ENCODE measurements around the gene RNF7.

RNF7 gene

DNA sequence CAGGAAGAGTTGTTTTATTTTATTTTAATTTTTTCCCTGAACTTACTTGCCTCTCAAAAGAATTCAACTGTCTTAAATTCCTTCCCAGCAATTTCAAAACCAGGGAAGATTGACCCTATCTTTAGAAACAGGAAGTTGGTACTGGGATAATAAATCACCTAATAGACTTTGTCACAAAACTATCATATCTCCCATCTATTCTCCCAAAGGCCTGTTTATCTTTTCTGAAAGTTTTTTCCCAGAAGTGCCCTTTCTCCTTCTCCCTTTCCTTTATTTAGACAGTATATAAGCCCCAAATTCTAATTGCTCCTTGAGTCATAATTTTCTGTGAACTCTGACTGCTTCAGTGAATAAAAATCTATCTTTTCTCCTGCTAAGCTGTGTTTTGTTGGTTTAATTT lies 2.9 kb upstream of the RNF7 start:
- no peak for TF ChIP-seq CTCF (IDR thresholded peaks at IDR 0.05; ENCODE audit: insufficient read depth, low read depth, low read length, missing control alignments)
- DNase-seq (ENCODE audit: low read depth): no peak
- no peak overlapping the region for H3K4me3 ChIP-seq (ENCODE audit: low read length)

DNA sequence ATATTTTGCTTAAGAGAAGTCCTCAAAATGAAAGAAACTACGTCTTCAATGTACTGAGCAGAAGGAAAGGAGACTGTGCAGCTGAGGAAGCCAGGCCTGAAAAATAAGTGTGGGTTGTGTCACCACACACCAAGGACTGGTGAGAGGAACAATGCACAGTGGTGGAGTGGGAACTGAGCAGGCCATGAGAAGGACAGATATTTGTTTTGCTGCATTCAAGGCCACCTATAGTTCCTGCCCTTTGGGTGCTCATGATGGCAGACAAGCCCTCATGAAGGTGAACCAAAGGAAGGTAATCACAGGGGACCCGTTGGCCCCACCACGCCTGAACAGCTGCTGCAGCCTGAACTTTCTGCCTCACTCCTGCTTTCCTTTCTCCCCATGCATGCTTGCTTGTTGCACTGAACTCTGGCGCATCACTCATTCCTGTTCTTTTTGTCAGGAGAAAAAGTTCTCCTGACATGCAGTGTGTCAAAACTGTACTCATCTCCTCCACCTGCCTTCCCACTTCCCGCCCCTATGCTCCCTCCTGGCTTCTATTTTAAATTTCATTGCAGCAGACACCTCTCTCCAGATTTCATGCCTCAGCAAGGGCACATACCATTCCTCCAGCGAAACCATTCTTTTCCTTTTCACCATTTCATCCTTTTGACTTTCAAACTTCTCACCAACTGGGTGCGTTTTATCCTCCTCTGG lies 2.2 kb upstream of the RNF7 start:
- no peak overlapping the region for H3K4me3 ChIP-seq (ENCODE audit: low read length)
- no peak for TF ChIP-seq CTCF (IDR thresholded peaks at IDR 0.05; ENCODE audit: insufficient read depth, low read depth, low read length, missing control alignments)
- DNase-seq (ENCODE audit: low read depth): no peak

DNA sequence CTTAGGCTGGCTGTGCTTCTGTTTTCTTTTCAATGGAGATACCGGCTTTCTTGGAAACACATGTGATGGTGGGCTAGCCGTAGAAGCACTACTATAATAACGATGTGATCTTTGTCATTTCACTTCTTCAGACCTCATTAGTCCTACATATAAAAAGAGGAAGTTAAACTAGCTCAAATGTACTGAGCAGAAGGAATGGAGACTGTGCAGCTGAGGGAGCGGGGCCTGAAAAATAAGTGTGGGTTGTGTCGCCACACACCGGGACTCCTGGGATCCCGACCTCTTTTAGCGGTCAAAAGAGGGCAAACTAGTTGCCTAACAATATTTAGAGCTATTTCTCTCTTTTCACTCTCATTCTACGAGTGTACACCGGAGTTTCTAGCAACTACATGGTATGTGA lies 1.0 kb upstream of the RNF7 start:
- no peak for DNase-seq (ENCODE audit: low read depth)
- no peak overlapping the region for H3K4me3 ChIP-seq (ENCODE audit: low read length)
- TF ChIP-seq CTCF (IDR thresholded peaks at IDR 0.05; ENCODE audit: insufficient read depth, low read depth, low read length, missing control alignments): no peak

DNA sequence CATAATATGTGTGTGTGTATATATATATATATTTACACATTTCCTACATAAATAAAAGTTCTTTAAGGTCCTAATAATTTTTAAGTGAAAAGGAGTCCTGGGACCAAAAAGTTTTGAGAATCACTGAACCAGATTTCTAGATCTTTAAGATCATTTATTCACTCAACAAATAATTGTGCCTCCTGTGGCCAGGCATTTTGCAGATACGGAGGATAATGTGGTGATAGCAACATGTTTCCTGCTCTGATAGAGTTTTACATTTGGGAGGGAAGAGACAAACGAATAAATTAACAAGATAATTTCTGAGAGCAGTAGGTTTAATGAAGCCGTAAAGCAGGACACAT lies 448 bp upstream of the RNF7 start:
- H3K4me3 ChIP-seq (ENCODE audit: low read length): peak overlapping the region; percentile 34
- no peak for DNase-seq (ENCODE audit: low read depth)
- TF ChIP-seq CTCF (IDR thresholded peaks at IDR 0.05; ENCODE audit: insufficient read depth, low read depth, low read length, missing control alignments): no peak

DNA sequence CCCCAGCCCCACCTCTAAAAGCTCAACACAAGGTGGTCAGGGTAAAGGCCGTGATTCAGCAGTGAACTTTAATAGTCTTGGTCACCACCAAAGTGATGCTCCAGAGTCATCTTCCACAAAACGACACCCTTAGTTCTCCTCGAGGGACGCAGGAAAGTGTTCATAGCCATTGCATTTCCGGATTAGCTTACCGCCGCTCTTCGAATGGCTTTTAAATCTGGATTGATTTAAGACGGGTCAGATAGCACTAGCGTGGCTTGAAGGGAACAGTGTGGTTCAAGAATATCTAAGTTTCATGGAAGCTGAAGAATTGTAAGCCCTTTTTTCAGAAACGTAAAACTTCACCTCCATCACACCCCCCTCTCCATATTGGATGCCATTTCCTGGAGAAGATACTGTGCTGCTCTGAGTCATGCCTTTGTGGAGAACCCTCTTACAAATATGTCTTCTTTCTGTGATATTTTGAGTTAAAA lies 829 bp downstream of the RNF7 start:
- DNase-seq (ENCODE audit: low read depth): peak; percentile 64
- peak overlapping the region; percentile 98 for H3K4me3 ChIP-seq (ENCODE audit: low read length)
- TF ChIP-seq CTCF (IDR thresholded peaks at IDR 0.05; ENCODE audit: insufficient read depth, low read depth, low read length, missing control alignments): no peak

DNA sequence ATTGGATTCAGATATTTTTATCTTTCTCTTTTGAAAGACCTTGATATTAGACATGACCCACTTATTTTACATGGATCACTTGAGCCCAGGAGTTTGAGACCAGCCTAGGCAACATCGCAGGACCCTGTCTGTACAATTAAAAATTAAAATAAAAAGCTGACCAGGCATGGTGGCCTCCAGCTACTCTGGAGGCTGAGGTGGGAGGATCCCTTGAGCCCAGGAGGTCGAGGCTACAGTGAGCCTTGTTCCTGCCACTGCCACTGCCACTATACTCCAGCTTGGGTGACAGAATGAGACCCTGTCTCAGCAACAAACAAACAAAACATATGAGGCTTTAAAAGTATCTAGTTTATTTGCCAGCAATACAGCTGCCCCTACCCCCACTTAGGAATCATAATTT lies 1.6 kb downstream of the RNF7 start:
- no peak for TF ChIP-seq CTCF (IDR thresholded peaks at IDR 0.05; ENCODE audit: insufficient read depth, low read depth, low read length, missing control alignments)
- peak overlapping the region; percentile 98 for H3K4me3 ChIP-seq (ENCODE audit: low read length)
- DNase-seq (ENCODE audit: low read depth): no peak

DNA sequence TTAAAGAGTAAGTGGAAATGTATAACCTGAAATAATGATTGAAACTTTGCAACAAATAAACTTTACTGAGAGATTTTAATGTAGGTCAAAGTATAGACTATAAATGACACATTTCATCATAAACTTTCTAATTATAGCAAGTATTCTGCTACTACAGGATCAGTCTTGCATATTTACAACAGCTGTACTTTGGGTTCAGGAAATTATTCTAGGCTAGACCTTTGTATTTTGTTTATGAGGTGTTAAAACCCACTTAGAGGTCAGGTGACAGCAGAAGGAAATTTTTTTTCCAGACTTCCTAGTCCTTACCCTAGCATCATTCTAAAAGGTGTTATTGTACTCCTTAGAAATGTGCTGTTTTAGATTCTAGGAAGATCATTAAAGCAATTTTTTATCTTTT lies 2.3 kb downstream of the RNF7 start:
- DNase-seq (ENCODE audit: low read depth): no peak

More for the DNA sequence above, 2.3 kb downstream of the RNF7 start:
- no peak for TF ChIP-seq CTCF (IDR thresholded peaks at IDR 0.05; ENCODE audit: insufficient read depth, low read depth, low read length, missing control alignments)
- peak overlapping the region; percentile 98 for H3K4me3 ChIP-seq (ENCODE audit: low read length)

Measured in epithelial cell of esophagus (primary cell).